Esophagus squamous epithelium (tissue), 4 donors: ENCODE results near the gene SWSAP1.

Source experiments
- POLR2A ChIP-seq, 4 donors: fragments of 450-650 bp; IDR thresholded peaks; one replicate each; pipeline ENCODE4 v1.6.1; 2017; ENCODE audit warnings: antibody characterized with exemption in 4 of 4, mild to moderate bottlenecking in 4 of 4, moderate library complexity in 3 of 4
- TF ChIP-seq, protein P1 (sequence below), 6 experiments: fragments of 450-650 bp in 4 of 6; fragments of 200-600 bp in 2 of 6; sonication (generic) in 2 of 6; IDR thresholded peaks; one replicate each; pipeline ENCODE4 v1.5.1; 2016 to 2019; ENCODE audit warnings: antibody characterized with exemption in 6 of 6, mild to moderate bottlenecking in 4 of 6, moderate library complexity in 4 of 6

DNA sequence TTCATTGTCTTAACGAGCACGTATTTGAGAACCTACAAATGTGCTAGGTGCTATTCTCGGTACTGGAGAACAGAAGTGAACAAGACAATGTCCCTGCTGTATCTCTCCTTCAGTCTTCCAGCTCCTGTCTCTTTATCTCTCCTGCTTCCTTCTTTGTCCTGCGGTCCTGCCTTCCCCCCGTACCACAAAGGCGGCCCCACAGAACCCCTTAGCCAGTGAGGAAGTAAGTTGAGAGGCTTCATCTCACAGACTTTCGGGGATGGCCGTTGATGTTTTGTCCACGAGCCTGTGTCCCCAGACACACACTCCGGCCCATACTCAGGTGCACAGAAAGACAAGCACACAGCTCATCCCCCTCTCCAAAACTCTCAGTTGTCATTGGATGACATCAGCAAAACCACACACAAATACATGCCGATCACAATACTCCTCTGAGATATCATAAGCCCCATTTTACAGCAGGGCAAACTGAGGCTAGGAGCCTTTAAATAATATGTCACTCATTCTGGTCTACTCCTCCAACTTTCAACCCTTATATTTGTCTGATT, 507 bp upstream of the SWSAP1 start:
- TF ChIP-seq, protein P1, sequence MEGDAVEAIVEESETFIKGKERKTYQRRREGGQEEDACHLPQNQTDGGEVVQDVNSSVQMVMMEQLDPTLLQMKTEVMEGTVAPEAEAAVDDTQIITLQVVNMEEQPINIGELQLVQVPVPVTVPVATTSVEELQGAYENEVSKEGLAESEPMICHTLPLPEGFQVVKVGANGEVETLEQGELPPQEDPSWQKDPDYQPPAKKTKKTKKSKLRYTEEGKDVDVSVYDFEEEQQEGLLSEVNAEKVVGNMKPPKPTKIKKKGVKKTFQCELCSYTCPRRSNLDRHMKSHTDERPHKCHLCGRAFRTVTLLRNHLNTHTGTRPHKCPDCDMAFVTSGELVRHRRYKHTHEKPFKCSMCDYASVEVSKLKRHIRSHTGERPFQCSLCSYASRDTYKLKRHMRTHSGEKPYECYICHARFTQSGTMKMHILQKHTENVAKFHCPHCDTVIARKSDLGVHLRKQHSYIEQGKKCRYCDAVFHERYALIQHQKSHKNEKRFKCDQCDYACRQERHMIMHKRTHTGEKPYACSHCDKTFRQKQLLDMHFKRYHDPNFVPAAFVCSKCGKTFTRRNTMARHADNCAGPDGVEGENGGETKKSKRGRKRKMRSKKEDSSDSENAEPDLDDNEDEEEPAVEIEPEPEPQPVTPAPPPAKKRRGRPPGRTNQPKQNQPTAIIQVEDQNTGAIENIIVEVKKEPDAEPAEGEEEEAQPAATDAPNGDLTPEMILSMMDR (IDR thresholded peaks at IDR 0.05): no peak
- TF ChIP-seq POLR2A (IDR thresholded peaks at IDR 0.05): no peak
